GM10248 (cell line): ENCODE measurements around the gene TSPAN13.

Source experiments
- CTCF ChIA-PET: fragments of 300-600 bp; sonication (Branson Sonifier 250); formaldehyde crosslinking; extraction: SDS; loops from one replicate; lab custom pipeline; 2021; ENCODE audit warnings: antibody characterized with exemption; lab: Yijun Ruan, JAX
- POLR2A ChIA-PET: fragments of 350-650 bp; sonication (Branson Sonifier 250); formaldehyde crosslinking; extraction: SDS; loops from one replicate; lab custom pipeline; 2020; ENCODE audit warnings: antibody characterized with exemption; lab: Yijun Ruan, JAX
- DNase-seq: peaks from one replicate; pipeline ENCODE4 v3.0.0; 2012; ENCODE audit errors: extremely low spot score
- TF ChIP-seq, protein P1 (sequence below): IDR thresholded peaks from 2 replicates; pipeline ENCODE4 v1.5.1; 2012; ENCODE audit warnings: mild to moderate bottlenecking, low read depth; ENCODE audit errors: extremely low read depth, missing control alignments, control extremely low read depth

Gene TSPAN13

DNA sequence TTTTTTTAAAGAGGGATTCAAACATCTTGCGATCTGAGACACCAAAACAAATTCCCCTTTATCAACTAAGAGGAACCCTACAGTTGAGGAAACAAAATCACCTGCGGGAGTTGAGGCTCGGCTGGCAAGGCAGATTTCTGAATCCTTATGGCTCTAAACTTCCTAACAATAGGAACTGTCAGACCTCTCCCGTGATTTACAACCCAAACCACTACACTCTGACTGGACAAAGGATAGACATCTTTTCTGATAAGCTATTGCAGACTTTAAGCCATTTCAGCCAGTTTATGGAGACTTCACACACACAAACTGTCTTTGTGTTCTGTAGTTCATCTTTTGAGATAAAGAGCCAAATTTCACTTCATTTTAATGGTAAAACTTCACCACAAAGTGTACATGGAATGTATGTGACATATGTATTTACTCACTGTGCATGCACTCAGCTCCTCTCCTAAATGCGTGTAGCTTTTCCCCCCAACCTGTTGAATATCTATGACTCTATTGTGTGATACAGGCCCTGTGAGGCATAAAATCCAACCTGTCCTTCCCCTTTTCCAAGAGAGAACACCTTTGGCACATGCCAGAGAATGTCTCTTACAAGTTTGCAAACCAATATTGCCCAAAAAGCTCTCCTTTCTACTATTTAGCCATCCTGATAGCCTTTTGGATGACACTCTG, 15.4 kb upstream of the TSPAN13 start:
- ChIA-PET CTCF (interaction anchor here (1.3 to 2.5 kb wide), 2 partner anchors 8 to 173 kb away, joined by 3 to 6 read pairs; no protein-coding TSS in a partner anchor), POLR2A (no interaction called here)
- TF ChIP-seq, protein P1, sequence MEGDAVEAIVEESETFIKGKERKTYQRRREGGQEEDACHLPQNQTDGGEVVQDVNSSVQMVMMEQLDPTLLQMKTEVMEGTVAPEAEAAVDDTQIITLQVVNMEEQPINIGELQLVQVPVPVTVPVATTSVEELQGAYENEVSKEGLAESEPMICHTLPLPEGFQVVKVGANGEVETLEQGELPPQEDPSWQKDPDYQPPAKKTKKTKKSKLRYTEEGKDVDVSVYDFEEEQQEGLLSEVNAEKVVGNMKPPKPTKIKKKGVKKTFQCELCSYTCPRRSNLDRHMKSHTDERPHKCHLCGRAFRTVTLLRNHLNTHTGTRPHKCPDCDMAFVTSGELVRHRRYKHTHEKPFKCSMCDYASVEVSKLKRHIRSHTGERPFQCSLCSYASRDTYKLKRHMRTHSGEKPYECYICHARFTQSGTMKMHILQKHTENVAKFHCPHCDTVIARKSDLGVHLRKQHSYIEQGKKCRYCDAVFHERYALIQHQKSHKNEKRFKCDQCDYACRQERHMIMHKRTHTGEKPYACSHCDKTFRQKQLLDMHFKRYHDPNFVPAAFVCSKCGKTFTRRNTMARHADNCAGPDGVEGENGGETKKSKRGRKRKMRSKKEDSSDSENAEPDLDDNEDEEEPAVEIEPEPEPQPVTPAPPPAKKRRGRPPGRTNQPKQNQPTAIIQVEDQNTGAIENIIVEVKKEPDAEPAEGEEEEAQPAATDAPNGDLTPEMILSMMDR = no peak
- DNase-seq = no peak

DNA sequence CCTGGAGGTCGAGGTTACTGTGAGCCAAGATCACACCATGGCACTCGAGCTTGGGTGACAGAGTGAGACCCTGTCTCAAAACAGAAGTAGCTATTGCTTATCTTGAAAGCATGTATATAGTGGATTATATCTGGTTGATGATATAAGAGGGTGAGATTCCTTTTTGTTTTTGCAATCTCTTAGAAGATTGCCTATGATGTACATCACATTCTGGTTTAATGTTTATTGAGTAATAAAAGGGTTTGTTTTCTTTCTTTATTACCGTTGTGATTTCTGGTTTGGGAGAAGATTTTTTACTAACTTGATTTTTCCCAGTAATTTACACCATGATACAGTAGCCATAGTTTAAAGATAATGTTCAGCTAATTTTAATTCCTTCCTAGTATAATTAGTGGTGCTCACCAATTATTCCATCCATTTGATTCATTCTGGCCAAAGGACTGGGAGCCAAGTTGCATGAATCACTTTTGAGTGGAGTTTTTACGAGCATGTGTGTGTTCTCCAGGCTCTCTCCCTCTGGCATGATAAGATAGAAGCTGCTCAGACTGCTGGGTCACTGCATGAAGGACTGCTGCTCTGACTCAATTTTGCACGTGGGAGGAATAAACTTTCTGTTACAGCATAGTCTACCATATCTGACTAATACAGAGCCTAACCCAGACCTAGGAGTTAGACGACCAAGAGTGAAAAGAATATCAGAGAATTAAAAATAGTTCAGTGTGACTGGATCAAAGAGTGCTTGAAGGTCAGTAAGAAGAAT, 13.5 kb upstream of the TSPAN13 start:
- no peak for DNase-seq
- ChIA-PET CTCF (interaction anchor here (1.3 to 2.5 kb wide), 2 partner anchors 10 to 45 kb away, joined by 3 to 6 read pairs; no protein-coding TSS in a partner anchor), POLR2A (no interaction called here)
- TF ChIP-seq, protein P1 = no peak

DNA sequence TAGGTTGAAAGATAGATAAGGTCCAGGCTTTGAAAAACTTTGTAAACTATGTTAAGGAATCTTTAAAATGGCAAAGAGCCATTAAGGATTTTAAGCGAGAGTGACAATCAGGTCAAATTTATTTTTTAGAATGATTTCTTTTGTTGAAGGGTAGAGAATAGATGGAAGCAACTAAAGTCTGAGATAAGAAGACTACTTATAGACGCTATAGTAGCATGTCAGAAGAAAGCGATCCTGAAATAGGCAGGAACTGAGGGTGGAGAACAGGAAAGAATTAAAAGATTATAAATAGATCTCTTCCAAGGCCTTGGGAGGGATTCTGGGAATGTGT, 13.0 kb upstream of the TSPAN13 start:
- DNase-seq = no peak
- TF ChIP-seq, protein P1 = no peak
- POLR2A ChIA-PET = no interaction called here
- CTCF ChIA-PET = no interaction called here

DNA sequence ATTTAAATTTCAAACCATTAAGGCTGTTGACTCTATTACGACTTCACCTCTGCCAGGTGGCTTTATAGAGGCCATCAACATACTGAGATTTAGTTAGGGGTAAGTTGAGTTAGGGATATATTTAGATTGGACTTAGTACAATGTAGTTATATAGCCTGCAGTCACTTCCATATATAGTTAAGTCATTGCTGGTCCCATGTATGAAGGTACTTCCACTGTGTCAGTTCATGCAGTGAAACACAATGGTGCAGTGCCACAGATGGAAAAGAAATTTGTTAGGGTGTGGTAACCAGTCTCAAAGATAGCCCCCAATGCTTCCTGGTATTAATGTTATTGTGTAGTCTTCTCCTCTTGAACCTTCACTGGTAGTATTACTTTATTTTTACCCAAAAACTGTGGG, 12.6 kb upstream of the TSPAN13 start:
- POLR2A ChIA-PET = no interaction called here
- DNase-seq = no peak
- TF ChIP-seq, protein P1 = no peak
- CTCF ChIA-PET = no interaction called here

DNA sequence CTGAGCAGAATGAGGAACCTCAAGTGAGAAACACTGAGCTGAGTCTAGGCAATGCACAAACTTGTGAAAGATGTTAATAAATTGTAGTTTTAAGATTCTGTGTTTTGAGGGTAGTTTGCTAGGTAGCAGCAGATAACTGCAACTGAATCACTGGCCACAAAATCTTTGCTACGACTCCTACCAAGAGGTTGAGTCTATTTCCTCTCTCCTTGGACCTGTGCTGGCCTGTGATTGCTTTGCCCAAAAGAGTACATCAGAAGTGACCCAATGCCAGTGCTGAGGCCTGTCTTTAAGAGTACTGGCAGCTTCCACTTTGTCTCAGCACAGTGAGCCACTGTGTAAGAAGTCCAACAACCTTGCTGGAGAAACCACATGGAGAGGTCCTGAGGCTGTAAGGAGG, 11.9 kb upstream of the TSPAN13 start:
- TF ChIP-seq, protein P1 = no peak
- no peak for DNase-seq
- POLR2A ChIA-PET = no interaction called here
- CTCF ChIA-PET = no interaction called here

DNA sequence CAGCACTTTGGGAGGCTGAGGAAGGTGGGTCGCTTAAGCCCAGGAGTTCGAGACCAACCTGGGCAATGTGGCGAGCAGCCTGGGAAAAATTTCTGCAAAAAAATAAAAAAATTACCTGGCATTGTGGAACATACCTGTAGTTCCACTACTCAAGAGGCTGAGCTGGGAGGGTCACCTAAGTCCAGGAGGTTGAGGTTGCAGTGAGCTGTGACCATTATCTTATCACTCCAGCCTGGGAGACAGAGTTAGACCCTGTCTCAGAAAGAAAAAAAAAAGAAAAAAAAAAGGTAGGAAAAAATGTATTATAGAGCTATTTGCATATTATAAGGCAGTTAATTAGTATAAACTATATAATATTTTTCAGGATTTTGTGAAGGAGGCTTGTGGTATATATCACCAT, 11.0 kb upstream of the TSPAN13 start:
- DNase-seq = no peak
- POLR2A ChIA-PET = no interaction called here
- CTCF ChIA-PET = no interaction called here
- TF ChIP-seq, protein P1 = no peak
